Tibial artery (tissue), 4 donors: ENCODE measurements around the gene RAB3C.

Source experiments
- DNase-seq, 2 donors: peaks; one replicate each; pipeline ENCODE4 v3.0.0-alpha.2; 2019
- H3K27ac ChIP-seq, 2 donors: fragments of 200-600 bp; sonication (generic) in 1 of 2; 1 replicate in 1 of 2; 2 replicates in 1 of 2; pipeline ENCODE4 v1.5.1; 2018 to 2019; ENCODE audit warnings: mild to moderate bottlenecking in 1 of 2
- H3K27me3 ChIP-seq, 2 donors: fragments of 200-600 bp; sonication (generic) in 1 of 2; one replicate each; pipeline versions ENCODE4 v1.5.1 to v1.6.0; 2016 to 2019
- H3K36me3 ChIP-seq, 3 donors: fragments of 200-600 bp; sonication (generic) in 2 of 3; one replicate each; pipeline ENCODE4 v1.5.1; 2016 to 2019; ENCODE audit warnings: mild to moderate bottlenecking in 2 of 3
- H3K4me1 ChIP-seq, 4 donors: fragments of 200-600 bp; sonication (generic) in 2 of 4; 1 replicate in 3 of 4; 2 replicates in 1 of 4; pipeline ENCODE4 v1.5.1; 2016 to 2019
- H3K4me3 ChIP-seq, 2 donors: fragments of 200-600 bp; sonication (generic) in 1 of 2; 1 replicate in 1 of 2; 2 replicates in 1 of 2; pipeline ENCODE4 v1.5.1; 2018 to 2019; ENCODE audit warnings: mild to moderate bottlenecking in 2 of 2
- H3K9me3 ChIP-seq, 3 donors: fragments of 200-600 bp; sonication (generic) in 1 of 3; one replicate each; pipeline ENCODE4 v1.5.1; 2016 to 2019
- CTCF ChIP-seq, 2 experiments: fragments of 200-600 bp in 1 of 2; fragments of 450-650 bp in 1 of 2; IDR thresholded peaks; one replicate each; pipeline ENCODE4 v1.5.1; 2017 to 2019; ENCODE audit warnings: antibody characterized with exemption in 2 of 2, mild to moderate bottlenecking in 1 of 2, moderate library complexity in 1 of 2
- intact Hi-C: fragments of 100-400 bp; cut with DNase I; formaldehyde crosslinking; loops from one replicate; pipeline ENCODE4 v1.15.0; 2023; ENCODE audit warnings: low total_unique reads

Gene RAB3C

GRCh38 chr5:58810086-58810485 is 227.2 kb downstream of the RAB3C start:
- no peak overlapping the region for H3K4me3 ChIP-seq
- H3K27ac ChIP-seq, result no peak overlapping the region
- H3K4me1 ChIP-seq, result no peaks in the 10 kb centered on the region
- H3K9me3 ChIP-seq, result no peaks in the 10 kb centered on the region
- no peak for DNase-seq
- H3K27me3 ChIP-seq, result no peaks in the 10 kb centered on the region
- TF ChIP-seq CTCF (IDR thresholded peaks at IDR 0.05), result no peak
- intact Hi-C loops, result no loop called here
- no peaks in the 10 kb centered on the region for H3K36me3 ChIP-seq

DNA sequence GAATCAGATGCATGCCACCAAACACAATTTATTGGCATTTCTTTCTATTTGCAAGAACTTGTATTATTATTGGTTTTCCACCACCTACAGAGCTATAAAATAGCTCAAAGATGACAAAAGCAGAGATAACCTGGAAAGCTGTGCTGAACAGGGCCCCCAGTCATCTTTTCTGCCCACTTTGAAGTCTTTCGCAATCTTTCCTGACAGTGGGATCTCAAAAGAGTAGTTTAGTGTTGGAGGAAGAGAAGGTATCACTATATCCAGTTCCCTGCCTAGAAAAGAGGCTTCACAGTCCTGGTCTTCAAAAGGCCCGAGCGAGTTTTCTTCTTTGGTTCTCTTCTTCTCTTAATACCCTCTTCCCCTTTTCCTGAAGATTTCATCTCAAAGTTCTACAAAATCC is 231.0 kb downstream of the RAB3C start:
- TF ChIP-seq CTCF (IDR thresholded peaks at IDR 0.05), result no peak
- no peak for DNase-seq
- H3K9me3 ChIP-seq, result no peaks in the 10 kb centered on the region
- no peaks in the 10 kb centered on the region for H3K36me3 ChIP-seq
- intact Hi-C loops, result no loop called here
- H3K27ac ChIP-seq, result no peak overlapping the region
- no peak overlapping the region for H3K4me3 ChIP-seq
- H3K27me3 ChIP-seq, result no peaks in the 10 kb centered on the region
- H3K4me1 ChIP-seq, result no peaks in the 10 kb centered on the region

- no peaks in the 10 kb centered on the region for H3K4me1 ChIP-seq
- no peak overlapping the region for H3K4me3 ChIP-seq
- no peaks in the 10 kb centered on the region for H3K36me3 ChIP-seq
- H3K27ac ChIP-seq, result no peak overlapping the region
- no peak for TF ChIP-seq CTCF (IDR thresholded peaks at IDR 0.05)
- no peak for DNase-seq
- no peaks in the 10 kb centered on the region for H3K9me3 ChIP-seq
- intact Hi-C loops, result no loop called here
- H3K27me3 ChIP-seq, result no peaks in the 10 kb centered on the region
These were observed 233.4 kb downstream of the RAB3C start for GRCh38 chr5:58816181-58816731.

DNA sequence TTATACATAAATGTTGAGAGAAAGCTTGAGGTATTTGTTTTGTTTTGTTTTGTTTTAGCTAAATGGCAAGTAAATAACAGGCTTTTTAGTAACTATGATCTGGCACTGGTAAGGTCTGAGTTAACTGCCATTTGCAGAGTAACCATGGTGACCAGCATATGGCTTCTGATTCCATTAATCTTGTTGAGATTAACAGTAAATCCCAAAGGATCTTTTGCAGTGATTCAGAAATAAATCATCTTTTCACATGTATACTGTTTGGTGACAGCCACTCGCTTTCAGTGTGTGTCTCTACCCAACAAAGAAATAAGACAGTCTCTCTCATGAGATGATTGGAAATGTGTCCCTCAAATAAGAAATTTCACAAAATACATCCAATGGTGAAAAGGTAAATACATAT is 235.6 kb downstream of the RAB3C start:
- no peaks in the 10 kb centered on the region for H3K4me1 ChIP-seq
- H3K4me3 ChIP-seq, result no peak overlapping the region
- no peak for DNase-seq
- no peak overlapping the region for H3K27ac ChIP-seq
- no peaks in the 10 kb centered on the region for H3K36me3 ChIP-seq
- intact Hi-C loops, result no loop called here
- no peaks in the 10 kb centered on the region for H3K27me3 ChIP-seq
- no peak for TF ChIP-seq CTCF (IDR thresholded peaks at IDR 0.05)
- no peaks in the 10 kb centered on the region for H3K9me3 ChIP-seq

DNA sequence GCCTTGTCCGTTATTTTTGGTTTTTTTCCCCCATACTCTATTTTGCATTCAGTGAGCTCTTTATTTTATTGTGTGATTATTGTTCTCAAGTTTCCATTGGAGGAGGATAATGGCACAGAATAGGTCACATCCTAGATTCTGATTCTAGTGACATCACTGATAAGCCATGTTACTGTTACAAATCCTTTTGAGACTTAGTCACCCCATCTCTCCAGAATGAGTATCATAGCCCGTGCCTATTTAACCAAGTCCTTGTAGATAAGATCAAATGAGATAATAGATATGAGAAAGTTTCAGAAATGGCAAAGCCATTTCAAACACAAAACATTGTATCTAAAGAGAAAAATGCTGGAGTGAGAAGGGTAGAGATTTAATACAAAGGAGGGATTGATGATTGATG is 242.6 kb downstream of the RAB3C start:
- Histone ChIP-seq H3K27ac (no peak overlapping the region), H3K36me3 (no peaks in the 10 kb centered on the region), H3K4me3 (no peak overlapping the region), H3K9me3 (no peaks in the 10 kb centered on the region), H3K4me1 (no peaks in the 10 kb centered on the region), H3K27me3 (peaks cover 0 to 3% of the 10 kb centered on the region in 2 donors)
- DNase-seq, result no peak
- intact Hi-C loops, result no loop called here
- no peak for TF ChIP-seq CTCF (IDR thresholded peaks at IDR 0.05)

DNA sequence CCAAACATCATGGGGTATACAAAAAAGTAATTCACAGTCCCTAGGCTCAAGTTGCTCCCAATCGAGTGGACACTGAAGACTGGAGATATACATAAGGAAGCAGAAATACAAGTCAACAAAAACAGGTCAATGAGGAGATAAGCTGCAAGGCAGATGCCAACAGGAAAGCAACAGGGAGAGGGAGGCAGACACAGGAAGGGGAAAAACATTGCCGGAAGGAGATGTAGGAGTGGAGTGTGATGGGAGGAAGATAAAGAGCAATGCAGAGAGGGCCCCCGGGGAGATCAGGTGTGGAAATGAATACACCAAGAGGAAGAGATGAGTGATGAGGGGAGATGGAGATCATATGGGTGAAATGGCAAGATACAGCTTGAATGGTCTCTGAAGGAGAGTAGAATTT is 243.0 kb downstream of the RAB3C start:
- TF ChIP-seq CTCF (IDR thresholded peaks at IDR 0.05), result no peak
- Histone ChIP-seq H3K27me3 (peaks cover 0 to 4% of the 10 kb centered on the region in 2 donors), H3K9me3 (no peaks in the 10 kb centered on the region), H3K36me3 (no peaks in the 10 kb centered on the region), H3K4me1 (no peaks in the 10 kb centered on the region), H3K27ac (no peak overlapping the region), H3K4me3 (no peak overlapping the region)
- DNase-seq, result no peak
- intact Hi-C loops, result no loop called here
